ENCODE results near the gene CDK14. TPM values are rescaled to one million over a fixed set of nuclear protein-coding genes. Genes with fewer than 3 reads are reported as not detected.

CDK14 gene
- polyA plus RNA-seq, 12 donors = 16.8 to 28.5 (median 23.8) TPM; not detected in 1

- DNase-seq = no peak
Measured at GRCh38 chr7:91088691-91089090, 492.6 kb downstream of the CDK14 start.

GRCh38 chr7:91089382-91089963 lies 493.4 kb downstream of the CDK14 start:
- peak; percentile 59 for DNase-seq

GRCh38 chr7:91090684-91091083 lies 494.6 kb downstream of the CDK14 start:
- DNase-seq = no peak

GRCh38 chr7:91091631-91092030 lies 495.5 kb downstream of the CDK14 start:
- DNase-seq = no peak

GRCh38 chr7:91093181-91093580 lies 497.1 kb downstream of the CDK14 start:
- DNase-seq = no peak

GRCh38 chr7:91098566-91098965 lies 502.4 kb downstream of the CDK14 start:
- no peak for DNase-seq

GRCh38 chr7:91103363-91103762 lies 507.2 kb downstream of the CDK14 start:
- DNase-seq = no peak

- peak; percentile 57 for DNase-seq
Measured at GRCh38 chr7:91107460-91107859, 511.3 kb downstream of the CDK14 start.

GRCh38 chr7:91109200-91109599 lies 513.1 kb downstream of the CDK14 start:
- no peak for DNase-seq

GRCh38 chr7:91112902-91113341 lies 516.8 kb downstream of the CDK14 start:
- DNase-seq = peak; percentile 53

GRCh38 chr7:91114232-91114631 lies 518.1 kb downstream of the CDK14 start:
- no peak for DNase-seq

GRCh38 chr7:91126762-91127161 lies 530.6 kb downstream of the CDK14 start:
- DNase-seq = no peak

- DNase-seq = no peak
Measured at GRCh38 chr7:91127325-91127724, 531.2 kb downstream of the CDK14 start.

GRCh38 chr7:91127959-91128358 lies 531.8 kb downstream of the CDK14 start:
- DNase-seq = no peak

GRCh38 chr7:91128683-91129348 lies 532.7 kb downstream of the CDK14 start:
- DNase-seq = no peak

- no peak for DNase-seq
Measured at GRCh38 chr7:91135300-91135699, 539.2 kb downstream of the CDK14 start.

- no peak for DNase-seq
Measured at GRCh38 chr7:91135703-91136430, 539.7 kb downstream of the CDK14 start.

- no peak for DNase-seq
Measured at GRCh38 chr7:91137153-91137787, 541.1 kb downstream of the CDK14 start.

GRCh38 chr7:91137788-91138368 lies 541.8 kb downstream of the CDK14 start:
- no peak for DNase-seq

GRCh38 chr7:91140286-91140685 lies 544.2 kb downstream of the CDK14 start:
- no peak for DNase-seq

GRCh38 chr7:91140982-91141381 lies 544.9 kb downstream of the CDK14 start:
- no peak for DNase-seq

GRCh38 chr7:91142743-91143142 lies 546.6 kb downstream of the CDK14 start:
- no peak for DNase-seq

All from muscle of arm (tissue), 12 donors.